Uterus (tissue), 4 donors: ENCODE measurements around the gene CREB5. TPM values are rescaled to one million over a fixed set of nuclear protein-coding genes. Genes with fewer than 3 reads are reported as not detected.
"Not testable (repeated sequence)": the region's sequence is repeated elsewhere in the genome, so short reads cannot be mapped to it uniquely, and the experiment has no call there.

Experiments used
- DNase-seq, 2 donors: peaks; one replicate each; pipeline ENCODE4 v3.0.0-alpha.2; 2019 to 2020
- H3K27ac ChIP-seq, 2 donors: fragments of 200-600 bp; sonication (generic); 1 replicate in 1 of 2; 2 replicates in 1 of 2; pipeline ENCODE4 v1.5.1; 2016 to 2018
- H3K27me3 ChIP-seq, 2 donors: fragments of 200-600 bp; sonication (generic); one replicate each; pipeline ENCODE4 v1.5.1; 2018 to 2019; ENCODE audit warnings: control low read depth in 1 of 2
- H3K36me3 ChIP-seq, 2 donors: fragments of 200-600 bp; sonication (generic); one replicate each; pipeline ENCODE4 v1.5.1; 2019; ENCODE audit warnings: control low read depth in 1 of 2
- H3K4me1 ChIP-seq, 2 donors: fragments of 200-600 bp; sonication (generic); one replicate each; pipeline ENCODE4 v1.5.1; 2018 to 2019; ENCODE audit warnings: control low read depth in 1 of 2
- H3K4me3 ChIP-seq, 2 donors: fragments of 200-600 bp; sonication (generic); 1 replicate in 1 of 2; 2 replicates in 1 of 2; pipeline ENCODE4 v1.5.1; 2018 to 2019; ENCODE audit warnings: mild to moderate bottlenecking in 1 of 2
- H3K9me3 ChIP-seq, 2 donors: fragments of 200-600 bp; sonication (generic); one replicate each; pipeline ENCODE4 v1.5.1; 2019; ENCODE audit warnings: control low read depth in 1 of 2
- POLR2A ChIP-seq, 2 donors: fragments of 450-650 bp; IDR thresholded peaks; one replicate each; pipeline ENCODE4 v1.6.1; 2016; ENCODE audit warnings: antibody characterized with exemption in 2 of 2, mild to moderate bottlenecking in 1 of 2, moderate library complexity in 1 of 2
- intact Hi-C: fragments of 100-400 bp; cut with DNase I; formaldehyde crosslinking; loops from one replicate; pipeline ENCODE4 v1.15.1; 2023; ENCODE audit warnings: low total_unique reads
- total RNA-seq, 4 donors: library from RNA; depleted of rRNA in 3 of 4; stranded (reverse); fragments of >200 nt in 3 of 4; gene quantifications; one replicate each; pipeline versions ENCODE4 v1.1.0 to v1.2.4, GENCODE V29; 2014 to 2023
- TF ChIP-seq, protein P1 (sequence below), 4 experiments: fragments of 200-600 bp in 2 of 4; fragments of 450-650 bp in 2 of 4; sonication (generic) in 2 of 4; IDR thresholded peaks; one replicate each; pipeline ENCODE4 v1.5.1; 2016 to 2019; ENCODE audit warnings: antibody characterized with exemption in 4 of 4, mild to moderate bottlenecking in 2 of 4, moderate library complexity in 1 of 4
- donor health status: DM: yes; HTN: yes; CAD: no.

The CREB5 gene
- total RNA-seq, 4 donors from 2014 or later, result 7.1 to 40.2 (median 23.9) TPM

DNA sequence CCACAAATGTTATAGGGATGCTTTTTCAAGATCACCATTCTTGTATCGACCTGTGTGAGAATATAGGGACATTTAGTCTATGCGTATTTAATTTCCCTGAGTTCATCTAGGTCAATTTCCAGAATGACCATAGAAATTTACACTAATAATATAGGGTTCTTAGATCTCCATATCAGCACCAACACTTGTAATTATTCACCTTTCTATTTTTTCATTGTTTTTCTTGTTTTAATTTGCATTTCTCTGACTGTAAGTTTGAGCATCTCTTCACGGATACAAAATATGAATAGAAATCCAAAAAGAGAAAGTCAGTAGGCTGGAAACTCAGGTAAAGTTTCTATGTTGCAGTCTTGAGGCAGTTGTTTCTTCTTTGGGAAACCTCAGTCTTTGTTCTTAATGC is 134.8 kb downstream of the CREB5 start:
- TF ChIP-seq, protein P1, sequence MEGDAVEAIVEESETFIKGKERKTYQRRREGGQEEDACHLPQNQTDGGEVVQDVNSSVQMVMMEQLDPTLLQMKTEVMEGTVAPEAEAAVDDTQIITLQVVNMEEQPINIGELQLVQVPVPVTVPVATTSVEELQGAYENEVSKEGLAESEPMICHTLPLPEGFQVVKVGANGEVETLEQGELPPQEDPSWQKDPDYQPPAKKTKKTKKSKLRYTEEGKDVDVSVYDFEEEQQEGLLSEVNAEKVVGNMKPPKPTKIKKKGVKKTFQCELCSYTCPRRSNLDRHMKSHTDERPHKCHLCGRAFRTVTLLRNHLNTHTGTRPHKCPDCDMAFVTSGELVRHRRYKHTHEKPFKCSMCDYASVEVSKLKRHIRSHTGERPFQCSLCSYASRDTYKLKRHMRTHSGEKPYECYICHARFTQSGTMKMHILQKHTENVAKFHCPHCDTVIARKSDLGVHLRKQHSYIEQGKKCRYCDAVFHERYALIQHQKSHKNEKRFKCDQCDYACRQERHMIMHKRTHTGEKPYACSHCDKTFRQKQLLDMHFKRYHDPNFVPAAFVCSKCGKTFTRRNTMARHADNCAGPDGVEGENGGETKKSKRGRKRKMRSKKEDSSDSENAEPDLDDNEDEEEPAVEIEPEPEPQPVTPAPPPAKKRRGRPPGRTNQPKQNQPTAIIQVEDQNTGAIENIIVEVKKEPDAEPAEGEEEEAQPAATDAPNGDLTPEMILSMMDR (IDR thresholded peaks at IDR 0.05), result no peak
- TF ChIP-seq POLR2A (IDR thresholded peaks at IDR 0.05), result no peak
- intact Hi-C loops, result no loop called here
- Histone ChIP-seq H3K9me3 (no peaks in the 10 kb centered on the region), H3K36me3 (no peaks in the 10 kb centered on the region), H3K4me3 (no peak overlapping the region), H3K4me1 (no peaks in the 10 kb centered on the region), H3K27ac (no peak overlapping the region), H3K27me3 (no peaks in the 10 kb centered on the region)
- DNase-seq, result no peak

DNA sequence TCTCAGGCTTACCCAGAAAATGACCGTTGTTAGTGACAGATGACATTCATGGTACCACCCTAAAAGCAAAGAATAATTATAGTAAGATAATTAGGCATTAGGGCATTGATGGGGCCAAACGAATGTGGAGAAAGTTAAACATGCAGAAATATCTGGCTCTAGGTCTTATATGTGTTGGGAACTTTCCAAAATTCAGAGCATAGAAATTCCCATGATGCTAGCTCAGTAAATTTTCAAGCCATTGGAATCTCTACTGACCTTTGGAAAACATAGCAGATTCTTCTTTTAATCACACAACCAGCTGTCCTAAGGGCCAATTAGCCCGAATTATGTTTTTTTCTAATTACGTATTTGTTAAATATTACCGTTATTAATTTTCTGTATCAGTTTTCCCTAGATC is 136.1 kb downstream of the CREB5 start:
- Histone ChIP-seq H3K9me3 (no peaks in the 10 kb centered on the region), H3K4me3 (no peak overlapping the region), H3K27me3 (no peaks in the 10 kb centered on the region), H3K27ac (no peak overlapping the region), H3K4me1 (no peaks in the 10 kb centered on the region), H3K36me3 (no peaks in the 10 kb centered on the region)
- no peak for TF ChIP-seq POLR2A (IDR thresholded peaks at IDR 0.05)
- TF ChIP-seq, protein P1 (IDR thresholded peaks at IDR 0.05), result no peak
- no peak for DNase-seq
- intact Hi-C loops, result no loop called here

DNA sequence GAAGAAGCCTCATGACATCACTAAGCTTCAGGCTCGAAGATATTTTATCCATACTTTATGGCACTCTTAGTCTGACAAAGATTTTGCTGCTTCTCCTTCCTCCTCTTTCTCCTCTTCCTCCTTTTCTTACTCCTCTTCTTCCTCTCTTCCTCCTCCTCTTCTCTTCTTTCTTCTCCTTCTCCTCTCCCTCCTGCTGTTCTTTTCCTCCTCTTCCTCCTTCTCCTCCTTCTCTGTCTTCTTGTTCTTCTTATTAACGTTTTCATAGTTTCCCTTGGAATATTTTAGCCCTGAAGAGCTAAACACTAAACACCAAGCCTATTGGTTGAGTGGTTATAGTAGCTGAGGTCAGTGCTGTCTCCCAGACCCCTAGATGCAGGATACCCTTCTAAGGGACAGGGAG is 137.7 kb downstream of the CREB5 start:
- intact Hi-C loops, result no loop called here
- no peak for DNase-seq
- Histone ChIP-seq H3K4me1 (no peaks in the 10 kb centered on the region), H3K9me3 (no peaks in the 10 kb centered on the region), H3K4me3 (no peak overlapping the region), H3K27ac (no peak overlapping the region), H3K27me3 (no peaks in the 10 kb centered on the region), H3K36me3 (no peaks in the 10 kb centered on the region)
- TF ChIP-seq, protein P1 (IDR thresholded peaks at IDR 0.05), result no peak
- no peak for TF ChIP-seq POLR2A (IDR thresholded peaks at IDR 0.05)

DNA sequence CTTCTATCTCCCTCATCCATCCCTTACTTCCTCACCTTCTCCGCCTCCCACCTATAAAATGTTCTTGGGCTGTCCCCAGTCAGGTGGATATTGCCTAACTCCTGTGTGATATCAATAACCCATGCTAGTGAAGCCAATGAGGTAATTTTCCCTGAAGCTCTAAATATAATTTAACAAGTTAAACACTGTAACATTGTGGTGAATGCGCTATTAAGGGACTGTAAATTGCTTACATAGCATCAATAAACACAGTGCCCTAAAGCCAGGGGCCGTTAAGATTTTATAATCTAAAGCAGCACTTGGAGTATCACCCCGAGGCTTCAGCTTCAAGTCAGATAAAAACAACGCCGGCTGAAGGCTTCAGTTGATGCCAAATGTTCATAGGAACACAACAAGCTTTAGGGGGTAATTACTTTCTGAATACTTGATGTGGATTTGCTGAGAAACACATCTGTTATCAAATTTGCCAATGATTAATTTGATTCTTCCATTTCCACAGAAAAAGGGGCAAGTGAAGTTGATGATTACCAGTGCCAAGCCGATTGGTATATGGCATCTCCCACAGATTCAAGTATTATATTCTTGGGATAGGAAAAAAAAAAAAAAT is 138.4 kb downstream of the CREB5 start:
- Histone ChIP-seq H3K4me1 (no peaks in the 10 kb centered on the region), H3K4me3 (no peak overlapping the region), H3K27me3 (no peaks in the 10 kb centered on the region), H3K27ac (no peak overlapping the region), H3K9me3 (no peaks in the 10 kb centered on the region), H3K36me3 (no peaks in the 10 kb centered on the region)
- no peak for DNase-seq
- intact Hi-C loops, result no loop called here
- no peak for TF ChIP-seq POLR2A (IDR thresholded peaks at IDR 0.05)
- TF ChIP-seq, protein P1 (IDR thresholded peaks at IDR 0.05), result no peak

DNA sequence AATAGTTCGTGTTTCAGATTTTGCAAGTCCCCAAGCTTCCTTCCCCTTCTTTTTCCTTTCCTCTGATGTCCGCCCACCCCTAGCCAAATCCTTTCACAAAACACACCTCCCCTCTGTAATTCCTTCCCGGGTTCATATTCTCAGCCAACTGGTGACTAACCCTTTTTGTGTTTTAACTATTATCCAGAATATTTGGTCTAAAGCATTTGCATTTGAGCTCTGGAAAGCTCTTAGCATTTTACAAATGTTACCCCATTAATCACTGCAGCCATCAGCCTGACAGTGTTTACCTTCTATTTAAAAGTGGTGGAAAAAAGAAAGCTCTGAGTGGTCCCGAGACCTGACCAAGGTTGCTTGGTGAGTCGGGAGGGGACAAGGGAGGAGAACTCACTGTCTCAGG is 139.0 kb downstream of the CREB5 start:
- DNase-seq, result no peak
- intact Hi-C loops, result no loop called here
- Histone ChIP-seq H3K36me3 (no peaks in the 10 kb centered on the region), H3K4me3 (no peak overlapping the region), H3K9me3 (no peaks in the 10 kb centered on the region), H3K27ac (no peak overlapping the region), H3K4me1 (no peaks in the 10 kb centered on the region), H3K27me3 (no peaks in the 10 kb centered on the region)
- TF ChIP-seq, protein P1 (IDR thresholded peaks at IDR 0.05), result no peak
- TF ChIP-seq POLR2A (IDR thresholded peaks at IDR 0.05), result no peak

DNA sequence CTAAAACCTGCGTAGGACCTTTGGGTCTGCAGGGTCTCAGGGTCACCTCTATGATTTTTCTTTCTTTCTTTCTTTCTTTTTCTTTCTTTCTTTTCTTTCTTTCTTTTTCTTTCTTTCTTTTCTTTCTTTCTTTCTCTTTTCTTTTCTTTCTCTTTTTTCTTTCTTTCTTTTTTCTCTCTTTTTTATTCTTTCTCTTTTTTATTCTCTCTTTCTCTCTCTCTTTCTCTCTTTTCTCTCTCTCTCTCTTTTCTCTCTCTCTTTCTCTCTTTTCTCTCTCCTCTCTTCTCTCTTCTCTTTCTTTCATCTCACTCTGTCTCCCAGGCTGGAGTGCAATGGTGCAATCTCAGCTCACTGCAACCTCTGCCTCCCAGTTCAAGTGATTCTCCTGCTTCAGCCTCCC is 139.4 kb downstream of the CREB5 start:
- H3K4me3 ChIP-seq, H3K27me3 ChIP-seq, H3K9me3 ChIP-seq, DNase-seq, H3K4me1 ChIP-seq, intact Hi-C loops, H3K36me3 ChIP-seq, H3K27ac ChIP-seq: not testable (repeated sequence)
